Retina (tissue), 1 donor: Measurements from ENCODE around the gene RHBDD1.

Experiments
- DNase-seq: peaks from one replicate; pipeline ENCODE4 v3.0.0-alpha.2; 2016

RHBDD1 gene

GRCh38 chr2:226888971-226889370 lies 53.1 kb downstream of the RHBDD1 start:
- no peak for DNase-seq

GRCh38 chr2:226890286-226890685 lies 54.4 kb downstream of the RHBDD1 start:
- no peak for DNase-seq

- no peak for DNase-seq
These were observed 56.1 kb downstream of the RHBDD1 start for GRCh38 chr2:226891780-226892590.

GRCh38 chr2:226892729-226893128 lies 56.9 kb downstream of the RHBDD1 start:
- no peak for DNase-seq

- no peak for DNase-seq
These were observed 57.4 kb downstream of the RHBDD1 start for GRCh38 chr2:226893216-226893615.

GRCh38 chr2:226894752-226895151 lies 58.9 kb downstream of the RHBDD1 start:
- DNase-seq = no peak

GRCh38 chr2:226895579-226895978 lies 59.7 kb downstream of the RHBDD1 start:
- DNase-seq = no peak

- no peak for DNase-seq
These were observed 62.3 kb downstream of the RHBDD1 start for GRCh38 chr2:226898121-226898520.

- DNase-seq = no peak
These were observed 63.0 kb downstream of the RHBDD1 start for GRCh38 chr2:226898897-226899296.

- DNase-seq = no peak
These were observed 66.5 kb downstream of the RHBDD1 start for GRCh38 chr2:226902041-226902966.

GRCh38 chr2:226903179-226903578 lies 67.3 kb downstream of the RHBDD1 start:
- no peak for DNase-seq

- no peak for DNase-seq
These were observed 68.7 kb downstream of the RHBDD1 start for GRCh38 chr2:226904592-226904991.

GRCh38 chr2:226905718-226906117 lies 69.9 kb downstream of the RHBDD1 start:
- DNase-seq = no peak

GRCh38 chr2:226906163-226906693 lies 70.4 kb downstream of the RHBDD1 start:
- DNase-seq = no peak

GRCh38 chr2:226909126-226909525 lies 73.3 kb downstream of the RHBDD1 start:
- DNase-seq = no peak

- DNase-seq = no peak
These were observed 74.0 kb downstream of the RHBDD1 start for GRCh38 chr2:226909836-226910235.

GRCh38 chr2:226910384-226910783 lies 74.5 kb downstream of the RHBDD1 start:
- DNase-seq = no peak

- DNase-seq = no peak
These were observed 76.1 kb downstream of the RHBDD1 start for GRCh38 chr2:226911932-226912331.

- no peak for DNase-seq
These were observed 77.8 kb downstream of the RHBDD1 start for GRCh38 chr2:226913641-226914040.

- DNase-seq = no peak
These were observed 80.0 kb downstream of the RHBDD1 start for GRCh38 chr2:226915846-226916360.

GRCh38 chr2:226916669-226917068 lies 80.8 kb downstream of the RHBDD1 start:
- DNase-seq = no peak

- DNase-seq = no peak
These were observed 96.6 kb downstream of the RHBDD1 start for GRCh38 chr2:226932443-226932842.

GRCh38 chr2:226934546-226935201 lies 98.8 kb downstream of the RHBDD1 start:
- no peak for DNase-seq
